GM06990 (cell line): Measurements from ENCODE around the gene REXO1.

Source experiments
- DNase-seq: peaks from one replicate; pipeline ENCODE4 v3.0.0-alpha.2; 2011; ENCODE audit not compliant: insufficient read length; ENCODE audit errors: extremely low read depth
- H3K27me3 ChIP-seq: replicated peaks from 2 replicates; pipeline ENCODE4 v1.6.0; 2011; ENCODE audit warnings: low read length; ENCODE audit not compliant: control insufficient read depth, insufficient read depth
- H3K36me3 ChIP-seq: 2 replicates; pipeline ENCODE4 v1.5.1; 2011; ENCODE audit warnings: low read length; ENCODE audit not compliant: control insufficient read depth, insufficient read depth
- H3K4me3 ChIP-seq: replicated peaks from 2 replicates; pipeline ENCODE4 v1.5.1; 2011; ENCODE audit warnings: low read depth, mild to moderate bottlenecking, control low read depth, low read length
- TF ChIP-seq, protein P1 (sequence below): IDR thresholded peaks from 2 replicates; pipeline ENCODE4 v1.5.1; 2011; ENCODE audit warnings: low read length, control low read depth, mild to moderate bottlenecking, inconsistent platforms; ENCODE audit not compliant: insufficient read depth, poor library complexity, severe bottlenecking

Gene REXO1

DNA sequence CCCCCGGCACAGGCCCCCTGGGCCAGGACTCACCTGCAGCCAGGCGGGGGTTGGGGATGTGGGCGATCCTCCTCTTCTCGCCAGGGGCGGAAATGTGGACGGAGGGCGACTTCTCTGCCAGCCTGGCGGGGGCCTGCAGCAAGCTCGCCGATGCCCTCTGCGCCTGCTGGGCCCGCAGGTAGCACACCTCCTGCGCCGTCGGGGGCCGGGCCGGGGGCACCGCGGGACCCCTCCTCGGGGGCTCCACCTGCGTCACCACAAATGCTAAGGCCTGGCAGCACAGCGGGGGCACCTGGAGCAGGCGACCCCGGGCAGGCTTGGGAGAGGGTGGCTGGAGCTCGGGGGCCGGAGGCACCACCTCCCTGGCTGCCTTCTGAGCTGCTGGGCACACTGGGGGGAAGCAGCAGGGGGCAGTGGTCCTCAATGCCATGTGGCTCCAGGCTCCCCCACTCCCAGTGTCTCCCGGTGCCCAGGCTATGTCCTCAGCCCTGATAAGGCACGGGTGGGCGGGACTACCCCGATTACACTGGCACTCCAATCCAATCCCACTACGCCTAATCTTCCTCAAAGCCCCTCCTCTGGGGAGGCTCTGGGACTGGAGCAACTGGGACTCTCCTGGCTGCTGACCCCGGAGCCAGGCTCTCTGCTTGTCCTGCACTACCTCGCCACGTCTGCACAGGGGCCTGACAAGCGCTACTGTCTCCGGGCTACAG is 24.6 kb downstream of the REXO1 start:
- TF ChIP-seq, protein P1, sequence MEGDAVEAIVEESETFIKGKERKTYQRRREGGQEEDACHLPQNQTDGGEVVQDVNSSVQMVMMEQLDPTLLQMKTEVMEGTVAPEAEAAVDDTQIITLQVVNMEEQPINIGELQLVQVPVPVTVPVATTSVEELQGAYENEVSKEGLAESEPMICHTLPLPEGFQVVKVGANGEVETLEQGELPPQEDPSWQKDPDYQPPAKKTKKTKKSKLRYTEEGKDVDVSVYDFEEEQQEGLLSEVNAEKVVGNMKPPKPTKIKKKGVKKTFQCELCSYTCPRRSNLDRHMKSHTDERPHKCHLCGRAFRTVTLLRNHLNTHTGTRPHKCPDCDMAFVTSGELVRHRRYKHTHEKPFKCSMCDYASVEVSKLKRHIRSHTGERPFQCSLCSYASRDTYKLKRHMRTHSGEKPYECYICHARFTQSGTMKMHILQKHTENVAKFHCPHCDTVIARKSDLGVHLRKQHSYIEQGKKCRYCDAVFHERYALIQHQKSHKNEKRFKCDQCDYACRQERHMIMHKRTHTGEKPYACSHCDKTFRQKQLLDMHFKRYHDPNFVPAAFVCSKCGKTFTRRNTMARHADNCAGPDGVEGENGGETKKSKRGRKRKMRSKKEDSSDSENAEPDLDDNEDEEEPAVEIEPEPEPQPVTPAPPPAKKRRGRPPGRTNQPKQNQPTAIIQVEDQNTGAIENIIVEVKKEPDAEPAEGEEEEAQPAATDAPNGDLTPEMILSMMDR = no peak
- H3K4me3 ChIP-seq = no peak overlapping the region
- no peak for DNase-seq
- H3K36me3 ChIP-seq = peaks cover 29% of the 10 kb centered on the region
- no peaks in the 10 kb centered on the region for H3K27me3 ChIP-seq

DNA sequence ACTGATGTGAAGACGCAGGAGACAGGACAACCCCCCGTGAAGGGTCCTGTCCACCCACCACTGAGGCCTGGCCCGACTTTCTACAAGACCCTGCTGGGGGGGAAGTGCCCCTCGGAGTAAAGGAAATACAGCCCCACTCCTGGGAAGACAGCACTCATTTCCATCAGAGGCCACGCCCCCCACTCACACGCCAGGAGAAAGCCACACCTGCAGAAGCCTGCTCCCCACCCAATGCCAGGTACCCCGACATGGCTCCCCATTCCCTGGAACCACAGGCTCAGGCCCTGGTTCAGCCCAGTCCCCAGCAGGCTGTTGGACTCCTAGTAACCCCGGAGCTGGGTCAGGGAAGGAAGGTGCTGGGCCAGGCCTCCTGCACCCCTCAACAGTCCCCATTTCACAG is 25.3 kb downstream of the REXO1 start:
- no peaks in the 10 kb centered on the region for H3K27me3 ChIP-seq
- no peak for DNase-seq
- TF ChIP-seq, protein P1 = no peak
- H3K36me3 ChIP-seq = peaks cover 33% of the 10 kb centered on the region
- H3K4me3 ChIP-seq = no peak overlapping the region

DNA sequence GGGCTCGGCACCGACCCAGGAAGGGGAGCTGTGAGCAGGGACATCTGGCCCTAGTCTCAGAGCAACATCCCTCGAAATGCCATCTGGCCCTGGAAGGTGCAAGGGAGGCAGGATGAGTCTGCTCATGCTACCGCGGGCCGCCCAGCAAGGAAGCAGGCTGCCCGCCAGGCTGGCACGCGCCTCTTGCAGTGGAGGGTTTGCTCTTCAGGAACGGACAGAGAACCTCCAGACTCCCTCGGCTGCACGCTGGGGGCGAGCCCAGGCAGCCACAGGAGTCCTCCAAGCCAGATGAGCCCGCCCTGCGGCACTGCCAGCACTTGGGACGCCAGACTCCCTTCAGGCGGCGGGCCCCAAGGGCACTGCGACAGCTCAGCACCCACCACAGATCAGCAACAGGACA is 26.1 kb downstream of the REXO1 start:
- no peak overlapping the region for H3K4me3 ChIP-seq
- H3K27me3 ChIP-seq = no peaks in the 10 kb centered on the region
- peaks cover 38% of the 10 kb centered on the region for H3K36me3 ChIP-seq
- TF ChIP-seq, protein P1 = no peak
- DNase-seq = no peak

DNA sequence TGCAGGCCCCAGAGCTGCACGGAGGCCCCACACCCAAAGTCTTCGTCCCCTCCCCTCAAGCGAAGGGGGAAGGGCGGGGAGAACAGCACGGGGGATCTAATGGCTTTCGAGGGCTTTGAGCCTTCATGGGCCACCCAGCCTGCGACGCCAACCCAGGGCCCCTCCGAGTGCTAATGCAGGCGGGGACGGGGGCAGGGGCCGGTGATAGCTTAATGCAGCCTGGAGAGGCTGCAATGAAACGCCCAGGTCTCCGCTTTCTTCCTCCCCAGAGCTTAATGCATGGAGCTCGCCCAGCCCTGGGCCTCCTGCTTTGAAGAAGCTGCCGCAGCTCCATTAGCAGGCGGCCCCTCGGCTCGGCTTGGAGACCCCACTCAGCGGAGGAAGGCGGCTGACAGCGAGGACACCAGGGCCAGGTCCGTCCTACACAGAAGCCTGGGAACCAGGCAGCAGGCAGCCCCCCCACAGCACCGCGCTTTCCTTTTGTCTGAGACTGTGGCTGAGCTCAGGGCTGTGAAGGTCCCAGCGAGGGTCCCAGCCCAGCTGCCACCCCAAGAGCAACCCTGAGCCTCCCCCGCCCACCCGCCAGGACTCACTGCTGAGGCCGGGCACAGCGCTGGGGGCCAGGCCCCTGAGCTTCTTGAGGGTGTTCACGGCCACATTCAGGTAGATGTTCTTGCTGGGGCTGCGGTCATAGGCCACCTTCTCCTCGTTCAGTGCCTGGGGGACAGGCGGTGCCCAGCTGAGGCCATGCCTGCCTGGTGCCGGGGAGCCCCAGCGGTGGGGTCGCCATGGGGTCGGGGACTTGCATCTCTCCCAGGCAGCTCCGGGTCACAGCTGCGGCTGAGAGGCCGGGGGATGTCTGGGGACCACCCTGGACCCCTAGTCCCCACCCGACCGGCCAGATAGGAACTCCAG is 28.7 kb downstream of the REXO1 start:
- Histone ChIP-seq H3K27me3 (no peaks in the 10 kb centered on the region), H3K36me3 (peaks cover 43% of the 10 kb centered on the region), H3K4me3 (no peak overlapping the region)
- DNase-seq = peak; percentile 11
- TF ChIP-seq, protein P1 = no peak

- DNase-seq = peak; percentile 6
- Histone ChIP-seq H3K36me3 (peaks cover 41% of the 10 kb centered on the region), H3K4me3 (no peak overlapping the region), H3K27me3 (no peaks in the 10 kb centered on the region)
- TF ChIP-seq, protein P1 = no peak
Measured at GRCh38 chr19:1818549-1819195, 29.6 kb downstream of the REXO1 start.
